ENCODE results near the gene FCRL5. TPM values are rescaled to one million over a fixed set of nuclear protein-coding genes. Genes with fewer than 3 reads are reported as not detected.

FCRL5 gene
- not detected in 2 replicates for total RNA-seq

DNA sequence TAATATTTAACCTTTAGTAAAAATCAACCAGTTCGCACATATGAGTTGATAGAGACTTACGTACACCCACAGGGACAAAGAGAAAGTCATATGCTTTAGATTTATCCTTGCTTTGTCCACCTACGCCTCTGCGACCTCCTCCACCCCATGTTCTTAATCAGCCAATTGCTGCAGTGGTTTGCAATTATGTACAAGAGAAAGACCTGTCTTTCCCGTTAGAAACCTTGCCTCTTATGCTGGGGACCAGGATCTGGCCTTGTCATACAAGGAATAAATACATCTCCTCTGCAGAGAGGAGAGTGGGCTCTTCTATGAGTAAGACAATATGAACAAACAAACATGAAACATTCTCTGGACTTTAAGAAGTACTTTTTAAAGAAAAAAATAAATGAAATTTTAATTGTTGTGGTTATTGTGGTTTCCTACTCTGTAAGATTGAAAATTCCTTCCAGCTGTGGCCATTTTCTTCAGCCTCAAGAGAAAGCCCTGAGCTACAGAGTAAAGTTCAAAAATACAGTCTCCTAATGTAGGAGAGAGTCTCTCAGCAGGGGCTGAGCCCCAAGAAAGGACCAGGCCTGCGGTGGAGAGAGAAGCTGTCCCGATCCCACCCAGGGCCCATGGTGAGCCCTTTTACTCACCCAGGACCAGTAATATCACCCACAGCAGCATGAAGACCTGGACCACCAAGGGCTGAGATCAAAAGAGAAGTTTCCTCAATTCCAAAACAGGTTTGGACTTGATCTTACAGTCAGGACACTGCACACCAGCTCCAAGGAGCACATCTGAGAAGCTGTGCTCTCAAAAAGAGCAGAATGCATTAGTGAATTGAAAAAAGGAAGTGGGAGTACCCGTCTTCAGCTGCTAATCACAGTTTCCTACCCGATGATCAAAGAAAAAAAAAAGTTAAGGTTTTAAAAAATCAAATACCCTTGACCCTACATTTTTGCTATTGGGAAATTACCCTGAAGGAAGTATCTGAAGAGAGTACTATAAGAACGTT lies at the start of gene FCRL5:
Gene FCRL5, minus strand, starts transcription at position 822 of the 1,000 bp plus-strand sequence. Its CDS starts 153 bp downstream, at position 669.

DNA sequence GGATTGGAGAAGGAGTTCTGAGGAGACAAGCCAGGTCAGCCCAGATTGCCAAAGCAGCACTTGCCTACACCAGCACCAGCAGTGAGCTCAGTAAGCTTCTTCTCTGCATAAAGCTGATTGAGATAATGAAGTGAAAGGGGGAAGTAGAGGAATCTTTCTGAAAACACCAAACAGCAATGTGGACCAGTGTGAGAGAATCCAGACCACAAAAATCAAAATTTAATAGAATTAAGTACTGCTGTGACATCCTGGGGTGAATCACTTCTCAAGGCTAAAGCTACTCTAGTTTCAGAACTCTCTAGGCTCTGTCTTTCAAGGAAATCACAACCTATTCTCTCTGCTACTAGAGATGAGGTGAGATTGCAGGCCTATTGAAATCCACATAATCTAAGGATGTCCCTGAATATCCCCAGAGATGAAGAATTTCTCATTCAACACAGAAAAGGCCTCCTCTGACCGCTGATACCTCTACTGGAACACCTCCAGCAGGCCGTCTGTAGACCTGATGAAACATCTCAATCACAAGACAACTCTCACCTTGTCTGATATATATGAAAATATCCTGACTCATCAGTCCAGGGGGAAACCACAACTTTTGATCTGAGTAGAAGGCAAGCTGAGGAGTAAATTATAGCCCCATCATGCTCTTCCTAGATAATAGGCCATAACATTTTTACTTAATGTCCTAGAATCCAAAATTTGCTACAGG lies 45.8 kb upstream of the FCRL5 start, which contains the start of gene FCRL4:
Gene FCRL4, minus strand, starts transcription at position 127 of the 709 bp plus-strand sequence. CDS start 141 bp downstream, outside the sequence.

Other genes with a start within 250 kb of the FCRL5 start
- gene FCRL4, start 45.6 kb upstream of the FCRL5 start, total RNA-seq, result not detected in 2 replicates
- gene FCRL3, start 148.3 kb upstream of the FCRL5 start, total RNA-seq, result not detected in 2 replicates
- not detected in 2 replicates for gene FCRL2, start 224.6 kb upstream of the FCRL5 start, total RNA-seq

Measured in mesangial cell (primary cell).